NCI-H1048 (cell line): ENCODE data around the gene ATP2C2.
"Not testable (repeated sequence)": the region's sequence is repeated elsewhere in the genome, so short reads cannot be mapped to it uniquely, and the experiment has no call there.

ENCODE experiments used
- DNase-seq: peaks from one replicate; lab custom pipeline; 2025; lab: John Stamatoyannopoulos, UW

ATP2C2 gene

DNA sequence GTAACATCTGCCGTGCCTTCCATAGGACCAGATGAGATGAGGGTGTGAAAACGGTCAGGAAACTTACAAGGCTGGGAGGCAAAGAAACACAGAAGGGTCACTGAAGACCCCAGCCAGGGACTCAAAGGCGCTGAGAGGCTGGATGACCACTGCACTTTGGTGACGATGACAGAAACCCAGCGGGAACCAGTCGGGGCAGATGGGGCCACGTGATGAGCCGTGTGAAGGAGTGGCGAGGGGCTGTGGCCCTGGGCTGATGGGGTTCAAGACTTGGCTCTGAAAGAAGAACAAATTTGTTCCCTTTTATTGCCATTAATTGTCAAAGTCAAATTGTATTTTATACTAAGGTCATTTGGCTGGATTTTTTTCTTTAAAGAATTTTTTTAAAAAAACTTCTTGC lies 28.6 kb upstream of the ATP2C2 start:
- DNase-seq, result no peak

DNA sequence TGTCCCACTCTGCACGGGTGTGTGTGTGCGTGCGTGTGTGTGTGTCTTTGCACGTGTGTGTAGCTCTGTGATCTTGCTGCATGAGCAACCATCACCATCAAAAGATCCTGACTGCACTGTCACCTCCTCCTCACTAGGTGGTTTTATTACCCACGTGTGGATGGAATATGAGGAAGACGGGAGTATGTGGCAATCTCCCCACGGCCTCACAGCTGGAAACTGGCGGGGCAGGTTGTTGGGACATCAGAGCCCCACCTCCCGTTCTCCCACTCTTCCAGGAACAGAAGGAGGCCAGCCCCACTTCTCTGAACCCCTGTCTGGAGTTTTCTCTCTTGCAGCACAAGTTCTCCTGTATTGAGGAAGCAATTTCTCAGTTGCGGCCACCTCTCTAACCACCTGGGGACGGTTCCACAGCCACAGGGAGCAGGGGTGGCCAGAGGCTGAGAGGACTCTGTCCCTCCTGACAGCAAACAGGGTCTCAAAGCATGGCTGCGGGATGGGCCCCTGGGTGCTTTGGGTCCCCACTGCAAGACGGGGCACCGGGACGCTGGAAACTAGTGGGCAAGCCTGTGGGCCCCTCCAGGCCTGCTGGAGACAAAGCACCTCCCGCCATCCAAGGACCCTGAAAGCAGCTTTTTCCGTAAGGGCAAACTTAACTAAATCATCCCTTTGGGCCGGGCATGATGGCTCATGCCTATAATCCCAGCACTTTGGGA lies 27.9 kb upstream of the ATP2C2 start:
- no peak for DNase-seq

DNA sequence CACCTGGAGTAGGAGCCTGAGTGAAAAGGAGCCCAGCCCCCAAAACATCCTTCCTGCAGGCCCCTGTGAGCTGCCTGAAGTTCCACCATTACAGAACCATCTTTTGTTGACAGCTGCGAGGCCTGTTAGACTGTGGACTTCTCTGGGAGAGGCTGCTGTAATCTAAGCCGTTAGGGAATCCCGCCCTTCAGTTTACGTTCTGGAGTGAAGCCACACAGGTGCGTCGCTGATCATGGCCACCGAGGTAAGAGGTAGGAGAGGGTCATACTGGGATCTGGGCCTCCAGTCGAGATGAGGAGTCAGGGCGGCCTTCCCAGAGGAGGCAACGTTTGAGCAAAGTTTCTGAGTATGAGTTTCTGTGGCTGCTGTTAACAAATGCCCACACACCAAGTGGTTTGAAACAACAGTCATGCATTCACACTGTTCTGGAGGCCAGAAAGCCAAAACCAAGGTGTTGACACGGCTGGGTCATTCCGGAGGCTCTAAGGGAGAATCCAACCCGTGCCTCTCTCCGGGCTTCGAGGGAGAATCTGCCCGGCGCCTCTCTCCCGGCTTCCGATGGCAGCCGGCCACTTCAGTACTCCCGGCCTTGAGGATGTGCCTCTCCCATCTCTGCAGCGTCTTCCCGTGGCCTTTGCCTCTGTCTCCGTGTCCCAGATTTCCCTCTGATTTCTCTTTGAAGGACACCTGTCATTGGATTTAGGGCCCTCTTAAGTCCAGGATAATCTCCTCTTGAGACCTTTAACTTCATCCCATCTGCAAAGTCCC lies 26.6 kb upstream of the ATP2C2 start:
- DNase-seq, result no peak

DNA sequence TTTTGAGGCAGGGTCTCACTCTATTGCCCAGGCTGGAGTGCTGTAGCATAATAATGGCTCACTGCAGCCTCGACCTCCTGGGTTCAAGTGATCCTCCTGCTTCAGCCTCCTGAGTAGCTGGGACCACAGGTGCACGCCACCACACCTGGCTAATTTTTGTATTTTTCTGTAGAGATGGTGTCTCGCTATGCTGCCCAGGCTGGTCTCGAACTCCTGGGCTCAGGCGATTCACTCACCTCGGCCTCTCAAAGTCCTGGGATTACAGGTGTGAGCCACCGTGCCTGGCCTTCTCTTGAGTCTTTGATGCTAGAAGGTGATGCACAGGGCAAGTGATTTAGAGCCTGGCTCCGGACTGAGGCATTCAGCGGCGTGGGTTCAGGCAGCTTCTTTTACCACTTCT lies 24.5 kb upstream of the ATP2C2 start:
- not testable (repeated sequence) for DNase-seq

DNA sequence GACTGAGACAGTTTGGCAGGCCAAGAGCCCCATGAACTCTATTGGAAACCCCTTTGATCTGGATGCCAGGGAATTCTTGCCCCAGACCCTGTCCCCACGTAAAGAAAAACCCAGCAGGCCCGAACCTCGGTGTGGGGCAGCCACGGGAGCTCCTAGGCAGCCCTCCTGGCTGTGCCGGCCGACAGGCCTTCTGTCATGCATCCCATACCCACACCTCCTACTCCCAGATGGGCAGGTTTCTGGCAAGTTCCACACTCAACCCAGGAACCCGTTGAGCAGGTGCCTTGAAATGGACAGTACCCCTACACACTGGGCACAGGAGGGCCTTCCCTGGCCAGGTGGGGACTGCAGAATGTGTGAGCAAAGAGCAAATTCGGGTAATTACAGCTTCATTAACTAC lies 23.6 kb upstream of the ATP2C2 start:
- no peak for DNase-seq

DNA sequence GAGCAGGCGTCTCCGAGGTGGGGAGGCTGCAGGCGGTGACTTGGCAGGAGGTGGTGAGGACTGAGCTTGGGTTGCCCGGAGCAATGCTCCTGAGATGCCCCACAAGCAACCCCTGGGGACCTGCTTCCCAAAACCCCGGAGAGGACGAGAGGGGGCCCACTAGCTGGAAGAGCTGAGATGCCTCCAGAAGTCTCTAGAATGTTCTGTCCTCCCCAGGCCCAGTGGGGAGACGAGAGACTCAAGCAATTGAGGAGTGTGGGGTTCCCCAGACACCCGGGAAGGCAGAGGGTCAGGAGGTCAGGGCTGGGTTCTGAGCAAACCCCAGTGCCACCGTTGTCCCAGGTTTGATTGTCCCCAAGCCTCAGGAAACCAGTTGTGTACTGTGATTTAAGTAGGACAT lies 21.2 kb upstream of the ATP2C2 start:
- no peak for DNase-seq

DNA sequence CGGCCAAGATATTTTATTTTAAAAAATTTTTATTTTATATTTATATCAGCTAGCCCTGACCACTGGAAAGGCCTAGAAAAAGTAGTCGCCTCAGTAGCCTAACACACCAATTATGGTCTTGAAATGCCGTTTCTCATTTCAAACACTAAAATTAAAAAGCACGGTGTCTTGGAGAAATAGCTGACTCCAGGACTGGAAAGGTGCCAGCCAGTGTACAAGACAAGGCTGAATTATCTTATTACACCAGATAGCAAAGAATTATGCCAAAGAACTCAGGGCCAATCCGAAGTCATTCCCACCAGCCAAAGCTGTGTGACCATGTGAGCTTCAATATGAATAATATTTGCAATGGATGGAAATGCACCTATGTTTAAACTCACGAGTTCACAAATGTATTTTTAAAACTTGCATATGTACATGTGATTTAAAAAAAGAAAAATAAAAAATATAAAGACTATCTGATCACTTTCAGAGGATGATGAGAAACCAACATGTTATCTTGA lies 19.9 kb upstream of the ATP2C2 start:
- DNase-seq, result no peak

DNA sequence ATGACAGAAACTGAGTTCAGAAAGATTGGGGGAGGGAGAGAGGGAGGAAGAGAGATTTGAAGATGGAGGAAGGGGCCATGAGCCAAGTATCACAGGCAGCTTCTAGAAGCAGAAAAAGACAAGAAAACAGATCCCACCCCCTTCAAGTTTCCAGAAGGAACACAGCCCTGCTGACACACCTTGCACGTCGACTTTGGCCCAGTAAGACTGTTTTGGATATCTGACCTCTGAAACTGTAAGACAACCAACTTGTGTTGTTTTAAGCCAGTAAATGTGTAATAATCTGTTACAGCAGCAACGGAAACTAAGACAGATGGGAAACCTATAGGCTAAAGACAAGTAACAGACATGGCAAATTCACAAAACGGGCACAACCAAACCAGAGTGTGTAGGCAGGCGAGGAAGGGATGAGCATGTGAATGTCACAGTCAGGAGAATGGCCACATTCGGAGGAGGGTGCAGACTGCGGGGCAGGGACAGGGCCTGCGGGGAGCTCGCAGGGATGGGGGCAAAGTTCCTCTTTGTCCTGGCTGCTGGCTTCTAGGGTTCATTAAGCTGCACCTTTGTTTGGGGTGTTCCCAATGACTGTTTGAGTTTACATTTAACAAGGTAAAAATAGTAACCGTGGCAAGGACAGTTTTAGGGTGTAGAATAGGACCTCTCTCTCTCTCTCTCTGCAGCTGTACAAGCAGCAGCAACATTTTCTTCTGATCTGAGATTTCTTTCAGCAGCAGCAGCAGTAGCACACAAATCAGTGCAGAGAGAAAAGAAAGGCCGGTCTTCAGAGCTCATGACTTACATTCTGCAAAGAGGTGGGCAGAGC lies 18.3 kb upstream of the ATP2C2 start:
- no peak for DNase-seq

DNA sequence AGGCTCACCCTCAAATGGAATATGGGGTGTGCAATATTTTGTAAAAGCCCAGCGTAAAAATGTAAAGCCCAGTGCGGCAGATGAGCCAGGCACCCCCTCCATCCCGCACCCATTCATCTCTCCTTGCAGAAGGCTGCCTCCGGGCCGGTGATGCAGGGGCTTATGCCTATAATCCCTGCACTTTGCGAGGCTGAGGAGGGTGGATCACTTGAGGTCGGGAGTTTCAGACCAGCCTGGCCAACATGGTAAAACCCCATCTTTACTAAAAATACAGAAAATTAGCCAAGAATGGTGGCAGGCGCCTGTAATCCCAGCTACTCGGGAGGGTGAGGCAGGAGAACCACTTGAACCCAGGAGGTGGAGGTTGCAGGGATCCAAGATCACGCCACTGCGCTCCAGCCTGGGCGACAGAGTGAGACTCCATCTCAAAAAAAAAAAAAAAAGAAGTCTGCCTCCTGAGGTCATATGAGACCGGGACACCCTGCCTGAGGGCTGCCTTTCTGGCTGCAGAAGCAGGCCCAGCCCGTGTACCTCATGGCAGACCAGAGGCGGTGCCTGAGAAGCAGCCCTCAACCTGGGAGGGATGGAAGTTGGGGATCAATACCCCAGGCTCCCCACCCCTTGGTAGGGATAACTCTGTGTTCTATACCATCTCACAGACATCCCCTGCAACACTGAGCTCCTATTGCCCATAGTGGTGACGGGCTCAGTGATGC lies 17.5 kb upstream of the ATP2C2 start:
- DNase-seq, result no peak

DNA sequence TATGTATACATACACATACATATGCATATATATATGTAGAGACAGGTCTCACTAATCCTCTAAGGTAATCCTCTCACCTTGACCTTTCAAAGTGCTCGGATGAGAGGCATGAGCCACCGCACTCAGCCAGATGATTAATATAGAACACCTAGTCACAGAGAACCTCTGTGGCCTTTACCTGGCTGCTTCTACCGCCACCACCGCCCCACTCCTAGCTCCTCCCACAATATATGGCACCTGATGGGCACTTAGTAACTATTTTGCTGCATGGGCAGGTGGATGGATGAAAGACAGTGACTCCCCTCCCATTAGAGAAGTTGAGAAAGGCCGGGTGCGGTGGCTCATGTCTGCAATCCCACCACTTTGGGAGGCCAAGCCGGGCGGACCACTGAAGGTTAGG lies 16.7 kb upstream of the ATP2C2 start:
- DNase-seq, result no peak

DNA sequence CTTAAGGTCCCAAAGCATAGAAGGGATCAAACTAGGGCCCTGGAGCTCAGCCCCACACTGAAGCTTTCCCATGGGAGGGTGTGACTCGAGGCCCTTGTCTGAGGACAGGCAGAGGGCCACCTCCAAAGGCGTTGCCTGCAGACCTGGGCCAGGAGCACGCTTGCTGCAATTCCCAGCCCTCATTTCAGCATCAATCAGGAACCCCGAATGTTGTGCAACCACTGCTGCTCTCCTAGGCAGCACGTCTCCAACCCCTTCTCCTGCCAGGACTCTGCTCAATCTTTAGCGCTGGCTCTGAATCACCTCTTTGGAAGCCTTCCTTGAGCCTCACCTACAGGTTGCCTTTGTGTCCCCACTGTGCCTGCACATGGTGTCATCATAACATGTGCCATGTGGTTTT lies 14.0 kb upstream of the ATP2C2 start:
- DNase-seq, result no peak

DNA sequence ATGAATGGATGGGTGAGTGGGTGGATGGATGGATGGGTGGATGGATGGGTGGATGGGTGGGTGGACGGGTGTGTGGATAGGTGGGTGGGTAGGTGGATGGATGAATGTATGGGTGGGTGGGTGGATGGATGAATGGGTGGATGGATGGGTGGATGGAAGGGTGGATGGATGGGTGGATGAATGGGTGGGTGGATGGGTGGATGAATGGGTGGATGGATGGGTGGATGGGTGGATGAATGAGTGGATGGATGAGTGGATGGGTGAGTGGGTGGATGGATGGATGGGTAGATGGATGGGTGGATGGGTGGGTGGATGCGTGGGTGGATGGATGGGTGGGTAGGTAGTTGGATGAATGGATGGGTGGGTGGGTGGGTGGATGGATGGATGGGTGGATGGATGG lies 13.2 kb upstream of the ATP2C2 start:
- DNase-seq, result no peak

DNA sequence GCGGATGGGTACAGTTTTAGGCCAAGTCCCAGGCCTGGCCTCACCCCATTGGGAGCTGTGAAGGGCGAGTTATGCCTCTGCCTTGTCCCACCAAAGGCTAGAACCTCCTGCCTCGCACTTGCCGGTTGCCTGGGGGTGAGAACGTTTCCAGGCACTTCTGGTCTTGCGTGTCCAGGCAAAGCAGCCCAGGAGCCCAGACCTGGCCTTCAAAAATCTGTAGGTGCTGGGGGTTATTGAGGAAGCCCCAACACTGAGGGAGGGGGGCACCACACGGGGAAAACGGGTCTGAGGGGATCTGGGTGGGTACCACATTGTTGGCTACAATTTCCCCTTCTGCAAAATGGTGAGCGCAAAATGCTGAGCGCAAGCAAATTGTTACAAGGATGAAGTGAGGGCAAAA lies 12.2 kb upstream of the ATP2C2 start:
- DNase-seq, result no peak

DNA sequence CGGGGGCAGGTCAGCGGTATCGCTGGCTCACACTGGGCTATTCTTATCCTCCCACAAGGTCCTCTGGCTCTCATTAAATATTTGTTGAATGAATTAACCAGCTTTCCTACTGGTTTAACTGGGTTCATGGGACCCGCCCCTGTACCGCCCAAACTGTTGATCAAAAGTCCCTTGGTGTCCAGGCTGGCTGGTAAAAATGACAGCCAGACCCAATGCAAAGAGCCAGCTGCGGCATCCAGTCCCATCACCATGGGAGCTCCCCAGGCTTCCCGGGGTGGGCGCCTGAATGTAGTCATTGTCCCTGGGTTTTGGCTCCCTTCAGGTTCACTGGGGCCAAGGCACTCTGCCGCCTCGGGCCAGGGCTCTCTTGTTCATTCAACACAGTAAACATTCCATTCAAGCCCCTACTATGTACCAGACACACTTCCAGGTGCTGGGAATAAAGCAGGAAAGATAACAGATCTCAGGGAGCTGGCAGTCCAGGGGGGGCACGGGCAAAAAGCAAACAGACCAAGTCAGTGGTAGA lies 11.7 kb upstream of the ATP2C2 start:
- DNase-seq, result no peak

DNA sequence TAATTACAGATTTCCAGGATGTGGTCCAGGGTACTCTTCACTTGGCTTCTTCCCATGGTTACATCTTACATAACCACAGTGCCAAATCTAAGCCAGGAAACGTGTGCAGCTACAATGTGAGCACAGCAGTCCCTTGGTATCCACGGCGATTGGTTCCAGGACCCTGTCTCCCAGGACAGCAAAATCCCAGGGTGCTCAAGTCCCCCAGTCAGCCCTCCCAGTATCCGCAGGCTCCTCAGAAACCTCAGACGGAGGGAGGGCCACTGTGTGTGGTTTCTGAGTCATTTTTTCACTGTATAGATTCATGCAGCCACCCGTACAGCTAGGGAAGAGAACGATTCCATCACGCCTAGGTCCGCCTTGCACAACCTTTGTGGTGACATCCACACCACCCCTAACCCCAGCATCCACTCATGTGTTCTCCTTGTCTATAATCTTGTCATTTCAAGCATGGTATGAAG lies 11.1 kb upstream of the ATP2C2 start:
- no peak for DNase-seq

DNA sequence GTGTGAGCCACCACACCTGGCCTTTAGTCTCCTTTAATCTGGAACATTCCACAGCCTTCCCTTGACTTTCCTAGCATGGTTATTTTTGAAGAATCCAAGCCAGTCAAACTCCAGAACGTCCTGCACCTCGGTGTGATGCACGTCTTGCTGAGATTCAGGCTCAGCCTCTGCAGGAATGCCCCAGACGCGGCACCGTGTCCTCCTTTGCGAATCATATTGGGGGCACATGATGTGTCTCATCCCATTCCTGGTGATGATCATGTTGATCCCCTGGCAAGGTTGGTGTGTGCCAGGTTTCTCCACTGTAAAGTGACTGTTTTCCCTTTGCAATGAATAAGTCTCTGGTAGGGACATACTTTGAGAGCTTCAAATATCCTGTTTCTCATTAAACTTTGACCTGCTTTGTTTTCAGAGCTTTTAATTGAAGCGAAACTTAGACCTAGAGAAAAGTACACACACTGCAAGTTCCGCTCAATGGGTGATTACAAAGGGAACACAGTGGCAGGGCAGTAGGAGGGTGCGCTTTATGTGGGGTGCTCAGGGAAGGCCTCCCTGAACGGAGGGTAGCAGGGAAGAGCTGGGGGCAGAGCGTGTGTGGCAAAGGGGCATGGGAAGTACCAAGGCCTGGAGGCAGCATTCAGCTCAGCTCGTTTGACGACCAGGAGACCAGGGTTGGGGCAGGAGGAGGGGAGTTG lies 9.6 kb upstream of the ATP2C2 start:
- no peak for DNase-seq

DNA sequence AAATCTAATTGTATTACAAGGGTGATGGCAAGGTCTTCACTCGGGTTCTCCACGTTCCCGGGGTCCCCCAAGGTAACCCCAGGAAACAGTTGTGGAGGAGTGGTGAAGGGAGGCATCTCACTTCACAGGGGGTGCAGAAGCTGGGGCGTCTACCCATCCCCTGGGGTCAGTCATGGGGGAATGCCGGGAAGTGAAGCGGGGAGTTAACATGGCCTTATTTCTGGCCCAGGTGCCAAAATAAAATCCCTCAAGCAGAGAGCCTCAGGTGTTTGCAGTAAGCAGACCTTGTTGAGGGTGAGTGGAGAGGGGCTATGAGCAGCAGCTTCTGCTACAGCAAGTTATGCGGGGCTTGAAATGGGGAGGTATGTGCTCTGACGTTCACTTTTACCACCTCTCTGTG lies 9.0 kb upstream of the ATP2C2 start:
- DNase-seq, result no peak

DNA sequence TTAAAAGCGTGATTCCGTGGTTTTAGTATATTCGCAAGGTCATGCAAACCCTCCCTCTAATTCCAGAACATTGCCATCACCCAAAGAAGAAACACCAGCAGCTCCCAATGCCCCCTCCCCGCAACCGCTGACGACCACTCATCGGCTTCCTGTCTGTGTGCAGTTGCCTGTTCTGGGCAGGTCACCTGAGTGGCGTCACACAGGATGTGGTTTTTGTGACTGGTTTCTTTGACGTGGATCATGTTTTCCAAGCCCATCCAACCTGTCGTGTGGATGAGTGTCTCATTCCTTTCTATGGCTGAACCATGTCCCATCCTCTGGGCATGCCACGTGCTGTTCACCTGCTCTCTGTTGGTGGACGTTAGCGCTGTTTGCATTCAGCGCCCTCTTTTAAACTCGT lies 8.2 kb upstream of the ATP2C2 start:
- no peak for DNase-seq

DNA sequence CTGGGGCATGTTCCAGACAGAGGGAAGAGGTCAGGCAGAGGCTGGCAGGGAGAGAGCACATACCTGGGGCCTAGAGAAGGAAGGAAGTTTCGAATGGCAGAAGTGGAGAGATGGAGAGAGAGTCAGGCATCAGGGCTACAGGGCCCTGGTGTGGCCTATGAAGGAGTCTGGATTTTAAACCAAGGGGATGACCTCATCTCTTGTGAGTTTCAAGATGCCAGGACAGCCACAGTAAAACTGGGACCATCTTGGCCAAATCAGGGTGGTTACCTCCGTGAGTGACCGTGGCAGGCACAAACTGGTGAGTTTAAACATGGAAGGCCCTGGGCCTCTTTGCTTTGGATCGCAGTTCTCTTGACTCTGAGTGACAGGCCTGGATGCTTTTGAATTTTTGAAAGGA lies 7.6 kb upstream of the ATP2C2 start:
- DNase-seq, result no peak

DNA sequence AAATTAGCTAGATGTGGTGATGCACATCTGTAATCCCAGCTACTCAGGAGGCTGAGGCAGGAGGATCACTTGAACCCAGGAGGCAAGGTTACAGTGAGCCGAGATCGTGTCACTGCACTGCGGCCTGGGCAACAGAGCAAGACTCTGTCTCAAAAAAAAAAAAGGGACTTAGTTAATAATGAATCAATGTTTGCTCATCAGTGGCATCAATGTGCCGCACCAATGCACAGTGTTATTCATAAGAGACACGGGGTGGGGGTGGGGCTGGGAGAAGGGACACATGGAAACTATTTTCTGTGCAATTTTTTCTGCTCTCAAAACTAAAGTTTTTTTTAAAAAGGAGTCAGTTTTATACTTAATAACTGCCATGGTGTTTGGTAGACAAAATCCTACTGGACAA lies 6.8 kb upstream of the ATP2C2 start:
- no peak for DNase-seq

DNA sequence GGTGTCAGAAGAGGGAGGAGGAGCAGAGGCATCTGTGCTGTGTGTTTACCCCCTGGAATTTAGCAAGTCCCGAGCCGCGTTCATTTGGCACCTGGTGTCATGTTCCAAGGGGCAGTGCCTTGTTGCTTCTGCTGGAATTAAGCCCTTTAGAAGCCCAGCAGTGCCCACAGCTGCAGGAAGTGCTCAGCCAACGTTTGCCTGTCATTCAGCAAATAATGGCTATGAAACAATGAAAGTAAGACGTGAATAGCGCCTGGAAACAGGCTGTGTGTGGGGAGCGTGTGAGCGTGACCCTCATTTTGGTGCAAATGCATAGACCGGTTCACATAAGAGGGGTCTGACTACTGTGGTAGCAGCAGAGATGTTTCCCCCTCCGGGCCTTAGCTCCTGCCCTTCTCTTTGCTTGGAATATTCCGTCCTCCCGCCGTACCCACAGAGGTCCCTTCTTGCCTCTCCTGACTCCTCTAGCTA lies 5.8 kb upstream of the ATP2C2 start:
- DNase-seq, result no peak
